NCI-H2196 treated with DMSO at 0.1 percent for 48 hours (cell line): ENCODE results near the gene LRRC4B.
A peak's percentile ranks its signal among the peaks of the same experiment; 100 is the strongest.
"Not testable (repeated sequence)": the region's sequence is repeated elsewhere in the genome, so short reads cannot be mapped to it uniquely, and the experiment has no call there.

Experiments
- DNase-seq: peaks from one replicate; lab custom pipeline; 2025; ENCODE audit not compliant: unreplicated experiment; lab: John Stamatoyannopoulos, UW

The LRRC4B gene

GRCh38 chr19:50528052-50528451 is 40.2 kb downstream of the LRRC4B start:
- not testable (repeated sequence) for DNase-seq

- no peak for DNase-seq
Measured at GRCh38 chr19:50522881-50523280, 45.4 kb downstream of the LRRC4B start.

- DNase-seq: no peak
Measured at GRCh38 chr19:50520822-50521465, 47.3 kb downstream of the LRRC4B start.

- no peak for DNase-seq
Measured at GRCh38 chr19:50519006-50519575, 49.1 kb downstream of the LRRC4B start.

GRCh38 chr19:50518091-50519005 is 49.9 kb downstream of the LRRC4B start:
- DNase-seq: no peak

- no peak for DNase-seq
Measured at GRCh38 chr19:50517704-50518075, 50.5 kb downstream of the LRRC4B start.

- no peak for DNase-seq
Measured at GRCh38 chr19:50516964-50517703, 51.1 kb downstream of the LRRC4B start.

- no peak for DNase-seq
Measured at GRCh38 chr19:50516456-50516855, 51.8 kb downstream of the LRRC4B start.

GRCh38 chr19:50515168-50515561 is 53.1 kb downstream of the LRRC4B start:
- DNase-seq: no peak

GRCh38 chr19:50514346-50515167 is 53.7 kb downstream of the LRRC4B start:
- peak; percentile 31 for DNase-seq

- no peak for DNase-seq
Measured at GRCh38 chr19:50513746-50514345, 54.4 kb downstream of the LRRC4B start, which contains the start of gene ASPDH. Gene ASPDH, minus strand, starts transcription at chr19:50513913. Its CDS starts 90 bp downstream, at chr19:50513823.

- DNase-seq: no peak
Measured at GRCh38 chr19:50512999-50513745, 55.1 kb downstream of the LRRC4B start.

GRCh38 chr19:50512112-50512998 is 55.9 kb downstream of the LRRC4B start:
- no peak for DNase-seq

GRCh38 chr19:50511069-50511822 is 57.0 kb downstream of the LRRC4B start, which contains the start of gene JOSD2:
Gene JOSD2, minus strand, starts transcription at chr19:50511191. Its CDS starts 760 bp downstream, at chr19:50510431.
- peak; percentile 98 for DNase-seq

GRCh38 chr19:50510700-50511068 is 57.6 kb downstream of the LRRC4B start:
- DNase-seq: peak; percentile 81

- DNase-seq: no peak
Measured at GRCh38 chr19:50510121-50510670, 58.0 kb downstream of the LRRC4B start.

- DNase-seq: no peak
Measured at GRCh38 chr19:50509366-50509765, 58.9 kb downstream of the LRRC4B start.
